AG04450 (cell line): ENCODE data around the gene PAMR1. TPM values are rescaled to one million over a fixed set of nuclear protein-coding genes. Genes with fewer than 3 reads are reported as not detected.
A peak's percentile ranks its signal among the peaks of the same experiment; 100 is the strongest.

Source experiments
- CTCF ChIA-PET: fragments of 300-600, 350-600 bp; formaldehyde crosslinking; extraction: SDS; loops from one replicate; lab custom pipeline; 2022; ENCODE audit warnings: antibody characterized with exemption, inconsistent platforms; lab: Charles Lee
- POLR2A ChIA-PET: fragments of 350-600 bp; formaldehyde crosslinking; extraction: SDS; loops from one replicate; lab custom pipeline; 2021; ENCODE audit warnings: antibody characterized with exemption, inconsistent platforms; lab: Yijun Ruan, JAX
- DNase-seq: peaks from one replicate; pipeline ENCODE4 v3.0.0-alpha.2; 2011; ENCODE audit warnings: low read depth, low spot score
- H3K27ac ChIP-seq: one replicate; pipeline ENCODE4 v1.5.1; 2012; ENCODE audit warnings: low read depth, low read length, control low read depth
- H3K27me3 ChIP-seq: one replicate; pipeline ENCODE4 v1.6.0; 2012; ENCODE audit warnings: low read length; ENCODE audit not compliant: control insufficient read depth, insufficient read depth
- H3K4me3 ChIP-seq: 2 replicates; pipeline ENCODE4 v1.5.1; 2011; ENCODE audit warnings: mild to moderate bottlenecking, low read depth, low read length, control low read depth
- H3K9me3 ChIP-seq: 2 replicates; pipeline ENCODE4 v1.5.1; 2012; ENCODE audit warnings: low read length; ENCODE audit not compliant: control insufficient read depth, insufficient read depth
- polyA plus RNA-seq: library from polyadenylated mRNA; depleted of rRNA; stranded (reverse); fragments of >200 nt; gene quantifications from 2 replicates; pipeline ENCODE4 v1.2.3, GENCODE V29; 2011
- TF ChIP-seq, protein P1 (sequence below): IDR thresholded peaks from 2 replicates; pipeline ENCODE4 v1.5.1; 2011; ENCODE audit warnings: low read depth, low read length, control low read depth, inconsistent platforms

PAMR1 gene
- polyA plus RNA-seq, 1 experiment, result 215 TPM

DNA sequence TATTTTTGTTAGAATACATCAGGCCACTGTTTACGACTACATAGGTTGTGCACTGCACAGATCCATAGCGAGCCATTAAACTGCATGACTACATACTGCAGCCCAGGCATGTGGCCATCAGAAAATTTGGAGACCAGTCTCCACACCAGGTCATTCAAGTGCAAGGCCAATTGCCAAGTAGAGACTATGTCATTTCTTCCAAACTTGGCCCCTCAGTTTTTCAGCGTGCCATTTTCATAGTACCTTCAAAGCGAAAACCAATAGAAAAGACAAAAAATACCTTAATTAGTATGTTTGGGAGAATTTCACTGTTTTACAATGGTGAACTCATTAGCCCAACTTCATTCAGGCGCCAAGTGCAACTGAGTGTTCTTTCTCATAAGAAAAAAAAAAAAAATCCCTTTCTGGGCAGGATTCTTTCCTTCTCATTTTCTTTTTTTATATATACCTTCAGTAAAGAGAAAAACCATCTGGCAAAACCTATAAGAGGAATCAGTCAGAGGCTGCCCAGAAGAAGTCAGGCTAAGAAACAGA is 30.4 kb downstream of the PAMR1 start:
- CTCF ChIA-PET, result no interaction called here
- POLR2A ChIA-PET, result no interaction called here
- no peak overlapping the region for H3K27ac ChIP-seq

DNA sequence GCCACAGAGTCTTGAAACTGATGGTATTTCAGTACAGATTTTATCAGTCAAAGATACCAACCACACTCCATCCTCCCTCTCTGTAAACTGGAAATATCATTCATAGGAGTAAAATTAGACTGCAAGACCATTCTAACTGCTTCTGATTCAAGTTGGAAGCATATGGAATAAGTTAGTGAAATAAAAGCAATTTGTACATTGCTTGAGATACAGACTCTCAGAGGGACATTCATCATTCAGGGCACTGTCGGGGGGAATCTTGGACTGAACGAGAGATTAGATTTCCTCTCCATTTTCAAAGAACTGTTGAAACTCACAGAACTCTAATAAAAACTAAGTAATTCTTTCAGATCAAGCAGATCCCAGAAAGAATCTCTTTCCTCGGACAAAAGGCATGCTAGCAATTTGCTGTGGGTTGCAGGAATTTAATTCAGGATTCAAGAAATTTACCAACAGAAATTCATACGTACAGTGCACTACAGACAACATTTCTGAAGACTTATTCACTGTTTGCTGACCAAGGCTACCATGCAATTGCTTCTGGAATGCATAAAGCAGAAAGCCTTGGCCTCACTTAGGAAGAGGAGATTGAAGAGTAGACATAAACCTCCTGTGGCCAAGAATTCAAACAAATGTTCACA is 34.1 kb downstream of the PAMR1 start:
- peak; percentile 83 for DNase-seq
- no peaks in the 10 kb centered on the region for H3K9me3 ChIP-seq
- TF ChIP-seq, protein P1, sequence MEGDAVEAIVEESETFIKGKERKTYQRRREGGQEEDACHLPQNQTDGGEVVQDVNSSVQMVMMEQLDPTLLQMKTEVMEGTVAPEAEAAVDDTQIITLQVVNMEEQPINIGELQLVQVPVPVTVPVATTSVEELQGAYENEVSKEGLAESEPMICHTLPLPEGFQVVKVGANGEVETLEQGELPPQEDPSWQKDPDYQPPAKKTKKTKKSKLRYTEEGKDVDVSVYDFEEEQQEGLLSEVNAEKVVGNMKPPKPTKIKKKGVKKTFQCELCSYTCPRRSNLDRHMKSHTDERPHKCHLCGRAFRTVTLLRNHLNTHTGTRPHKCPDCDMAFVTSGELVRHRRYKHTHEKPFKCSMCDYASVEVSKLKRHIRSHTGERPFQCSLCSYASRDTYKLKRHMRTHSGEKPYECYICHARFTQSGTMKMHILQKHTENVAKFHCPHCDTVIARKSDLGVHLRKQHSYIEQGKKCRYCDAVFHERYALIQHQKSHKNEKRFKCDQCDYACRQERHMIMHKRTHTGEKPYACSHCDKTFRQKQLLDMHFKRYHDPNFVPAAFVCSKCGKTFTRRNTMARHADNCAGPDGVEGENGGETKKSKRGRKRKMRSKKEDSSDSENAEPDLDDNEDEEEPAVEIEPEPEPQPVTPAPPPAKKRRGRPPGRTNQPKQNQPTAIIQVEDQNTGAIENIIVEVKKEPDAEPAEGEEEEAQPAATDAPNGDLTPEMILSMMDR, result no peak
- H3K27ac ChIP-seq, result peak overlapping the region; percentile 86
- POLR2A ChIA-PET, result no interaction called here
- H3K4me3 ChIP-seq, result no peak overlapping the region
- CTCF ChIA-PET, result interaction anchor here (2.3 kb wide), 1 partner anchor 331 kb away, joined by 7 read pairs; no protein-coding TSS in a partner anchor
- H3K27me3 ChIP-seq, result no peaks in the 10 kb centered on the region

More for the DNA sequence above, 30.4 kb downstream of the PAMR1 start:
- DNase-seq, result no peak
- no peak overlapping the region for H3K4me3 ChIP-seq
- no peaks in the 10 kb centered on the region for H3K9me3 ChIP-seq
- TF ChIP-seq, protein P1, result no peak
- H3K27me3 ChIP-seq, result no peaks in the 10 kb centered on the region

- H3K27me3 ChIP-seq, result no peaks in the 10 kb centered on the region
- POLR2A ChIA-PET, result interaction anchor here (0.6 to 1.5 kb wide), 3 partner anchors 37 to 593 kb away, joined by 6 to 14 read pairs (median 8); partner anchors contain the start of gene PAMR1
- H3K4me3 ChIP-seq, result no peak overlapping the region
- CTCF ChIA-PET, result interaction anchor here (0.6 to 4.9 kb wide), 25 partner anchors 9 to 1017 kb away, joined by 3 to 26 read pairs (median 4); partner anchors contain the start of gene PAMR1
- H3K9me3 ChIP-seq, result peaks cover 1% of the 10 kb centered on the region; the same call in 1 of the 2 replicates
- TF ChIP-seq, protein P1, result no peak
- DNase-seq, result no peak
- no peak overlapping the region for H3K27ac ChIP-seq
These were observed 37.3 kb downstream of the PAMR1 start for GRCh38 chr11:35488117-35488516.

GRCh38 chr11:35487532-35488078 is 37.8 kb downstream of the PAMR1 start:
- no peak for DNase-seq
- Histone ChIP-seq H3K4me3 (no peak overlapping the region), H3K27me3 (no peaks in the 10 kb centered on the region), H3K9me3 (peaks cover 4% of the 10 kb centered on the region; the same call in 1 of the 2 replicates), H3K27ac (no peak overlapping the region)
- POLR2A ChIA-PET, result interaction anchor here (0.7 to 1.5 kb wide), 2 partner anchors 38 to 593 kb away, joined by 8 to 14 read pairs; partner anchors contain the start of gene PAMR1
- CTCF ChIA-PET, result interaction anchor here (0.6 to 4.9 kb wide), 26 partner anchors 10 to 1017 kb away, joined by 3 to 26 read pairs (median 4); partner anchors contain the start of gene PAMR1
- TF ChIP-seq, protein P1, result peak; percentile 56
